Lung (tissue), 12 donors: ENCODE measurements around the gene TRIB2. TPM values are rescaled to one million over a fixed set of nuclear protein-coding genes. Genes with fewer than 3 reads are reported as not detected.

Experiments
- ATAC-seq: fragments of 200-7000 bp; cut with Tn5 transposase; one replicate; pipeline ENCODE4 v1.9.1; 2020; ENCODE audit warnings: moderate number of reproducible peaks; ENCODE audit not compliant: insufficient read depth, low FRiP score
- DNase-seq, 3 donors: peaks; one replicate each; pipeline ENCODE4 v3.0.0-alpha.2; 2013 to 2017
- H3K27ac ChIP-seq, 2 donors: one replicate each; pipeline ENCODE4 v1.5.1; 2013; ENCODE audit warnings: mild to moderate bottlenecking in 2 of 2, moderate library complexity in 2 of 2, control low read depth in 1 of 2, inconsistent platforms in 1 of 2, low read depth in 1 of 2, low read length in 1 of 2
- H3K27me3 ChIP-seq, 3 donors: one replicate each; pipeline ENCODE4 v1.5.1; 2013; ENCODE audit warnings: low read length in 2 of 3; ENCODE audit not compliant: control insufficient read depth in 3 of 3, insufficient read depth in 3 of 3
- H3K36me3 ChIP-seq, 4 donors: one replicate each; pipeline ENCODE4 v1.5.1; 2013; ENCODE audit warnings: low read length in 4 of 4, mild to moderate bottlenecking in 1 of 4, moderate library complexity in 1 of 4; ENCODE audit not compliant: control insufficient read depth in 4 of 4, insufficient read depth in 4 of 4
- H3K4me1 ChIP-seq, 5 donors: one replicate each; pipeline ENCODE4 v1.5.1; 2013; ENCODE audit warnings: low read length in 5 of 5, mild to moderate bottlenecking in 2 of 5, moderate library complexity in 1 of 5; ENCODE audit not compliant: control insufficient read depth in 5 of 5, insufficient read depth in 5 of 5
- H3K4me3 ChIP-seq: one replicate; pipeline ENCODE4 v1.5.1; 2013; ENCODE audit warnings: mild to moderate bottlenecking, control low read depth, moderate library complexity
- H3K9ac ChIP-seq, 2 donors: one replicate each; pipeline ENCODE4 v1.5.1; 2013; ENCODE audit warnings: low read length in 2 of 2, control low read depth in 1 of 2; ENCODE audit not compliant: insufficient read depth in 1 of 2
- H3K9me3 ChIP-seq, 4 donors: one replicate each; pipeline ENCODE4 v1.5.1; 2013; ENCODE audit warnings: low read length in 3 of 4, mild to moderate bottlenecking in 1 of 4, moderate library complexity in 1 of 4; ENCODE audit not compliant: control insufficient read depth in 4 of 4, insufficient read depth in 3 of 4
- WGBS, 2 donors: extraction: QIAGEN DNeasy Blood & Tissue Kit; methylation state at CpG; one replicate each; pipeline ENCODE4 v1.1.7; 2013; 5-methylcytosine and 5-hydroxymethylcytosine counted together
- polyA plus RNA-seq, 2 donors: library from polyadenylated mRNA; stranded (reverse); fragments of 200-250 nt; gene quantifications; one replicate each; pipeline ENCODE4 v1.2.1, GENCODE V29; 2013
- total RNA-seq, 2 donors: library from RNA; depleted of rRNA in 1 of 2; stranded (reverse); fragments of >200 nt in 1 of 2; gene quantifications; one replicate each; pipeline ENCODE4 v1.2.1, GENCODE V29; 2014 to 2021
- TF ChIP-seq, protein P1 (sequence below): IDR thresholded peaks from 2 replicates; pipeline ENCODE4 v1.5.1; 2012; ENCODE audit warnings: mild to moderate bottlenecking; ENCODE audit errors: control extremely low read depth, extremely low read depth
- donor health status: control.
- donor health status: control.
- donor health status: Bipolar disorder and iron deficiency.
- donor health status: healthy.
- donor health status: DM: yes; HTN: yes; CAD: no.

The TRIB2 gene
- total and polyA plus RNA-seq, 4 donors = 21.3 to 83.6 (median 38.5) TPM

DNA sequence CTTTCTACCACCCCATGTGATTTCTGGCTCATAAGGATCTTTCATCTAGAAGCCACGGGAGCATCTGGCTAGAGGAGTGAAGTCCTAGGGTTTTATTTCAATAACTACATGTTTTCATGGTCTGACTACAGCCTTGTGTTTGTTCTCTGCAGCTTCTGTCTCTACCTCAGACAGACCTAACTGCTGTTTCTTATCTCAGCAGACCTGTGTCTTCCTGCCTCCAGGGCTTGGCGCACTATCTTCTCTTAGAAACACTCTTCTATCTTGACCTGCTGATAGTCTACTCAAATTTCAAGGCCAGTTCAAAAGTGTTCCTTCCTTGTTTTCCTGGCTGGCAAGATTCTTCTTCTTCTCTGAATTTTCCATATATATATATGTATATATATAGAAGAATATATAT lies 11.0 kb upstream of the TRIB2 start:
- Histone ChIP-seq H3K27ac (no peak overlapping the region), H3K4me1 (peaks cover 0 to 7% (median 0%) of the 10 kb centered on the region in 5 donors), H3K27me3 (no peaks in the 10 kb centered on the region), H3K4me3 (no peak overlapping the region), H3K9ac (no peak overlapping the region), H3K9me3 (no peaks in the 10 kb centered on the region), H3K36me3 (no peaks in the 10 kb centered on the region)
- ATAC-seq (no peak), DNase-seq (no peak)
- TF ChIP-seq, protein P1, sequence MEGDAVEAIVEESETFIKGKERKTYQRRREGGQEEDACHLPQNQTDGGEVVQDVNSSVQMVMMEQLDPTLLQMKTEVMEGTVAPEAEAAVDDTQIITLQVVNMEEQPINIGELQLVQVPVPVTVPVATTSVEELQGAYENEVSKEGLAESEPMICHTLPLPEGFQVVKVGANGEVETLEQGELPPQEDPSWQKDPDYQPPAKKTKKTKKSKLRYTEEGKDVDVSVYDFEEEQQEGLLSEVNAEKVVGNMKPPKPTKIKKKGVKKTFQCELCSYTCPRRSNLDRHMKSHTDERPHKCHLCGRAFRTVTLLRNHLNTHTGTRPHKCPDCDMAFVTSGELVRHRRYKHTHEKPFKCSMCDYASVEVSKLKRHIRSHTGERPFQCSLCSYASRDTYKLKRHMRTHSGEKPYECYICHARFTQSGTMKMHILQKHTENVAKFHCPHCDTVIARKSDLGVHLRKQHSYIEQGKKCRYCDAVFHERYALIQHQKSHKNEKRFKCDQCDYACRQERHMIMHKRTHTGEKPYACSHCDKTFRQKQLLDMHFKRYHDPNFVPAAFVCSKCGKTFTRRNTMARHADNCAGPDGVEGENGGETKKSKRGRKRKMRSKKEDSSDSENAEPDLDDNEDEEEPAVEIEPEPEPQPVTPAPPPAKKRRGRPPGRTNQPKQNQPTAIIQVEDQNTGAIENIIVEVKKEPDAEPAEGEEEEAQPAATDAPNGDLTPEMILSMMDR = no peak
- 96 to 100% methylated on average over 2 of the region's 2 CpGs for WGBS, 2 donors

- Histone ChIP-seq H3K4me1 (no peaks in the 10 kb centered on the region), H3K36me3 (no peaks in the 10 kb centered on the region), H3K27me3 (no peaks in the 10 kb centered on the region), H3K9me3 (no peaks in the 10 kb centered on the region), H3K9ac (no peak overlapping the region), H3K27ac (no peak overlapping the region), H3K4me3 (no peak overlapping the region)
- DNase-seq (no peak), ATAC-seq (no peak)
- TF ChIP-seq, protein P1 = no peak
- 92 to 94% methylated on average over 8 of the region's 8 CpGs for WGBS, 2 donors
Observed at GRCh38 chr2:12708508-12709206, 8.1 kb upstream of the TRIB2 start.

GRCh38 chr2:12709207-12709522 lies 7.6 kb upstream of the TRIB2 start:
- Histone ChIP-seq H3K4me3 (no peak overlapping the region), H3K9me3 (no peaks in the 10 kb centered on the region), H3K27ac (no peak overlapping the region), H3K4me1 (no peaks in the 10 kb centered on the region), H3K36me3 (no peaks in the 10 kb centered on the region), H3K9ac (no peak overlapping the region), H3K27me3 (no peaks in the 10 kb centered on the region)
- TF ChIP-seq, protein P1 = no peak
- ATAC-seq (no peak), DNase-seq (no peak)

DNA sequence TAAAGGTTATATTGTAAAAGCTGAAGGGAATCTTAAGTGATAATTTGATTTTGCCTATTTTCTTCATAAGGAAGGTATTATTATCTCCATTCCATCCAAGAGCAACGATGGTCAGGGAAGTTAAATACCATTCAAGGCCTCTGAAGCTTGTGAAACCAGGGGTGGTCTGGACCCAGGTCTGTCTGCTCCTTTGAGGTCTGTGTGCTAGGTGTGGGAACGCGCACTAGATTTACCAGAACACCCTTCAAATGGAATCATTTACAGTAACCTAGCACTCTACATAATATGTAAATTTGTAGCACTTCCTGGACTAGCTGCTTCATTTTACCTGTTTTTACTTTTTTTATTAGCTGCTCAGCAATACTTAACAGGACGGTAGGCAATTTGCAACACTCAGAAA lies 6.4 kb upstream of the TRIB2 start:
- H3K9ac ChIP-seq = no peak overlapping the region
- 63 to 83% methylated on average over 4 of the region's 4 CpGs for WGBS, 2 donors
- no peak for ATAC-seq

More for the DNA sequence above, 6.4 kb upstream of the TRIB2 start:
- TF ChIP-seq, protein P1 = no peak
- DNase-seq = no peak
- Histone ChIP-seq H3K36me3 (no peaks in the 10 kb centered on the region), H3K27me3 (no peaks in the 10 kb centered on the region), H3K9me3 (no peaks in the 10 kb centered on the region), H3K27ac (no peak overlapping the region), H3K4me3 (no peak overlapping the region), H3K4me1 (peaks cover 0 to 5% (median 0%) of the 10 kb centered on the region in 5 donors)
